Activated CD8-positive, alpha-beta memory T cell treated with anti-CD3 and anti-CD28 coated beads for 1 hour (primary cell): Measurements from ENCODE around the gene FMN1.

Source experiments
- DNase-seq, 2 donors: peaks; one replicate each; pipeline ENCODE4 v3.0.0-alpha.2; 2020; ENCODE audit warnings: low read depth in 1 of 2; ENCODE audit errors: extremely low read depth in 1 of 2

FMN1 gene

GRCh38 chr15:32799936-32800535 lies 394.5 kb downstream of the FMN1 start:
- DNase-seq = no peak

- no peak for DNase-seq
Measured at GRCh38 chr15:32796856-32797255, 397.7 kb downstream of the FMN1 start.

GRCh38 chr15:32794973-32795372 lies 399.5 kb downstream of the FMN1 start:
- no peak for DNase-seq

GRCh38 chr15:32792436-32792835 lies 402.1 kb downstream of the FMN1 start:
- no peak for DNase-seq

- no peak for DNase-seq
Measured at GRCh38 chr15:32790352-32790999, 404.0 kb downstream of the FMN1 start.

- no peak for DNase-seq
Measured at GRCh38 chr15:32787949-32788348, 406.6 kb downstream of the FMN1 start.

GRCh38 chr15:32786906-32787305 lies 407.6 kb downstream of the FMN1 start:
- DNase-seq = no peak

GRCh38 chr15:32784581-32784980 lies 409.9 kb downstream of the FMN1 start:
- DNase-seq = no peak

- no peak for DNase-seq
Measured at GRCh38 chr15:32781781-32782180, 412.7 kb downstream of the FMN1 start.

- DNase-seq = no peak
Measured at GRCh38 chr15:32778391-32779176, 415.9 kb downstream of the FMN1 start.

GRCh38 chr15:32775103-32775502 lies 419.4 kb downstream of the FMN1 start:
- no peak for DNase-seq

- no peak for DNase-seq
Measured at GRCh38 chr15:32774022-32774421, 420.5 kb downstream of the FMN1 start.

GRCh38 chr15:32767236-32767635 lies 427.3 kb downstream of the FMN1 start:
- DNase-seq = no peak

- DNase-seq = no peak
Measured at GRCh38 chr15:32766101-32766500, 428.4 kb downstream of the FMN1 start.

GRCh38 chr15:32765236-32765635 lies 429.3 kb downstream of the FMN1 start:
- no peak for DNase-seq

- DNase-seq = no peak
Measured at GRCh38 chr15:32763295-32763694, 431.2 kb downstream of the FMN1 start.

GRCh38 chr15:32757426-32757825 lies 437.1 kb downstream of the FMN1 start:
- DNase-seq = no peak

GRCh38 chr15:32750979-32751378 lies 443.5 kb downstream of the FMN1 start:
- no peak for DNase-seq

- DNase-seq = no peak
Measured at GRCh38 chr15:32747921-32748342, 446.6 kb downstream of the FMN1 start.

GRCh38 chr15:32746116-32746857 lies 448.2 kb downstream of the FMN1 start:
- DNase-seq = no peak

GRCh38 chr15:32743411-32744140 lies 450.9 kb downstream of the FMN1 start:
- no peak for DNase-seq
